ENCODE measurements around the gene TTLL6.
A peak's percentile ranks its signal among the peaks of the same experiment; 100 is the strongest.

Gene TTLL6

GRCh38 chr17:48725288-48726064, 91.6 kb downstream of the TTLL6 start:
- no peak for TF ChIP-seq CTCF (IDR thresholded peaks at IDR 0.05; ENCODE audit: low read depth, low read length)
- no peak for DNase-seq (ENCODE audit: extremely low read depth, low read depth)

GRCh38 chr17:48725004-48725287, 92.1 kb downstream of the TTLL6 start:
- no peak for DNase-seq (ENCODE audit: extremely low read depth, low read depth)
- no peak for TF ChIP-seq CTCF (IDR thresholded peaks at IDR 0.05; ENCODE audit: low read depth, low read length)

- TF ChIP-seq CTCF (IDR thresholded peaks at IDR 0.05; ENCODE audit: low read depth, low read length), result peak; percentile 80
- DNase-seq (ENCODE audit: extremely low read depth, low read depth), result peak; percentile 41
Measured at GRCh38 chr17:48724251-48725003, 92.6 kb downstream of the TTLL6 start.

GRCh38 chr17:48723423-48724250, 93.4 kb downstream of the TTLL6 start:
- no peak for TF ChIP-seq CTCF (IDR thresholded peaks at IDR 0.05; ENCODE audit: low read depth, low read length)
- no peak for DNase-seq (ENCODE audit: extremely low read depth, low read depth)

GRCh38 chr17:48722915-48723422, 94.1 kb downstream of the TTLL6 start, which contains the start of gene PRAC2:
PRAC2 (plus strand) TSS chr17:48723185; CDS start chr17:48724411, 1,226 bp downstream.
- DNase-seq (ENCODE audit: extremely low read depth, low read depth), result no peak
- TF ChIP-seq CTCF (IDR thresholded peaks at IDR 0.05; ENCODE audit: low read depth, low read length), result no peak

GRCh38 chr17:48722201-48722907, 94.7 kb downstream of the TTLL6 start, which contains the start of gene PRAC1:
PRAC1 (minus strand) TSS chr17:48722518; CDS start chr17:48722392, 126 bp downstream.
- no peak for TF ChIP-seq CTCF (IDR thresholded peaks at IDR 0.05; ENCODE audit: low read depth, low read length)
- DNase-seq (ENCODE audit: extremely low read depth, low read depth), result no peak

Data from AG09319 (cell line).